GM12892 (cell line): ENCODE data around the gene TLX3.

ENCODE experiments used
- POLR2A ChIP-seq: IDR thresholded peaks from 2 replicates; pipeline ENCODE4 v1.6.1; 2011; ENCODE audit warnings: low read depth, low read length, control low read depth
- POLR2AphosphoS5 ChIP-seq: IDR thresholded peaks from 2 replicates; pipeline ENCODE4 v1.6.1; 2011; ENCODE audit warnings: low read depth, low read length, control low read depth

DNA sequence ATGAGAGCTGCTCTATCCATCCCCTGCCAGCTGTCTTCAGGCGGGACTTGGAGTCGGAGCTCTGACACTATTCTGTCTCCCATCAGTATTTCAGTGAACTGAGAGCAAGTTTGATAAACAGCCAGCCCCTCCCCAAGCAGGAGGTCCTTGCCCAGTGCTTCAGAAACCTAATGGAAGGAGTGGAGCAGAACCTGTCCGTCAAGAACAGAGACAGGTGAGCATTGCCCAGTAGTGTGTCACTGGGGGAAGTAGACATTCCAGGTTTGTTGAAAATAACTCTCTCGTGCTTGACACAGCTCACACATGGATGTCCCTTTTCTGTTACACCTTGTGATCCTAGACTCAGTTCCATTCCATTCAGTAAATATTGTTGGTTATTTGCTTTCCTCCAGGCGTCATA, 13.2 kb upstream of the TLX3 start:
- TF ChIP-seq POLR2AphosphoS5 (no peak), POLR2A (no peak)
